ENCODE data around the gene COL4A1. TPM values are rescaled to one million over a fixed set of nuclear protein-coding genes. Genes with fewer than 3 reads are reported as not detected.

COL4A1 gene
- total and polyA plus RNA-seq, 12 donors = 83.3 to 342 (median 147) TPM

DNA sequence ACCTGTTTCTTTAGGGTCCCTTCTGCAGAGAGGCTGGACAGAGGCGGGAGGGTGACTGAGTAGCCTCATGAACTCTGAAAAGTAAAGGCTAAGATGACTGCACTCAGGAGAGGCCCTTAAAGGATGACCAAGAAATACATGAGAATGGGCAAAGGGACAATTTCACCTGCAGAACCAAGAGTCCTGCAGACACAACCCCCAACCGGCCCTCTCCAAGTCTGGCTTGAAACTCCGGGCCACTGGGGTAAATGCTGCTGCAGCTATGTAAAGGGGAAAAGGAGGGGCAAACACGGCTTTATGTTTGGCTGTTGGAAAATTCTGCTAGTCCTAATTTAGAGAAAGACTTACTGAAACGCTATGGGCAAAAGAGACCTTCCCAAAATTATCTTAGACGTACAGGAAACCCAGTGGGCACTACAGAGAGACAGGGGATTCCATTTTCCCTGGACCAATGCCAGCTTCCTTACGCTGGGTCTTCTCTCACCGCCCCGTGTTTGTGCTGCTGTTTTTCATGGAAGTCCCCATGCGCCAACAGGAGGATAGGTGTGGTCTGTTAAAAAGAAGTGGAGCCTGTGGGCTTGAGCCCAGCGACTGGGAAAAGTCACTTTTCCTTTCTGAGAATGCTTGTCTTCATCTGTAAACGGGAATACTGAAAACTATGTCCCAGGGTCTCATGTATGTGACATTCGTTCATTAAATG is 10.7 kb upstream of the COL4A1 start:
- intact Hi-C loops (cut with DNase I) = loop anchor here in 1 of 10 donors (10.0 kb wide), 1 partner anchor 97 kb away; no protein-coding TSS in a partner anchor
- no peak for TF ChIP-seq CTCF (IDR thresholded peaks at IDR 0.05)
- WGBS, 2 donors = 58 to 68% methylated on average over 13 of the region's 13 CpGs
- Histone ChIP-seq H3K36me3 (peaks cover 0 to 42% (median 0%) of the 10 kb centered on the region in 9 donors), H3K4me3 (no peak overlapping the region), H3K4me1 (peaks cover 30 to 96% (median 93%) of the 10 kb centered on the region in 9 donors), H3K27me3 (no peaks in the 10 kb centered on the region), H3K9me3 (no peaks in the 10 kb centered on the region), H3K27ac (peak overlapping the region in 2 of 10 donors; percentile 10 to 91)
- DNase-seq (no peak), ATAC-seq (no peak)

DNA sequence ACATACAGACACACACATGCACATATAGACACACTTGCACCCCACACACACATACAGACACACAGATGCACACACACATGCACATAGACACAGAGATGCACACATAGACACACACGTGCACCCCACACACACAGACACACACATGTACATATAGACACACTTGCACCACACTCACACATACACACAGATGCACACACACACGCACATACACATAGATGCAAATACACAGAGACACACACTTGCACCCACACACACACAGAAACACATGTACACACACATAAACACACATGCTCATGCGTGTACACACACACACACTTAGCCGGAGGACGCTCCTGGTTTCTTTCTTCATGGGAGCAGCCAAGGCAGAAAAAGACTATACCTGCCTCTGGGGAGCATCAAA is 10.1 kb upstream of the COL4A1 start:
- Histone ChIP-seq H3K36me3 (peaks cover 0 to 42% (median 0%) of the 10 kb centered on the region in 9 donors), H3K9me3 (no peaks in the 10 kb centered on the region), H3K27me3 (peaks cover 0 to 3% (median 0%) of the 10 kb centered on the region in 7 donors), H3K4me3 (no peak overlapping the region), H3K4me1 (peaks cover 28 to 97% (median 93%) of the 10 kb centered on the region in 9 donors), H3K27ac (peak overlapping the region in 2 of 10 donors; percentile 10 to 91)
- intact Hi-C loops (cut with DNase I) = loop anchor here in 1 of 10 donors (10.0 kb wide), 1 partner anchor 98 kb away; no protein-coding TSS in a partner anchor
- ATAC-seq (no peak), DNase-seq (no peak)
- 88 to 91% methylated on average over 5 of the region's 5 CpGs for WGBS, 2 donors
- TF ChIP-seq CTCF (IDR thresholded peaks at IDR 0.05) = no peak

DNA sequence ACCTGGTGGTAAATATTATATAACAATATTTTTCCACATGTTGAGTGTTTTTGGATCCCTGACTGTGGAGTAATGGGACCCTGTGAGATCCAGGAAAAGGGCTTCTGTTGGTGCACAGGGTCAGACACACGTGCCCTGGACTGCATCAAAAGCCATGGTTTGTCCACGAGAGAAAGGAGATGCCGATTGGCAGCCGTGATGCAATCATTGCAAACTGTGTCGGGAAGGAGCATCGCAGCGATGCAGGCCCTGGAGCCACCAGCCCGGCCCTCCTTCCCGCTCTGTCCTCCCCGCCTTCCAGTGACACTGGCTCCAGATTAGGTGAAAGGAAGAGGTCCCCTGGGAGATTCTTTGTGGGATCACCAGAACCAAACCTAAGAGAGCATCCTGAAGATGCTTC is 9.2 kb upstream of the COL4A1 start:
- intact Hi-C loops (cut with DNase I) = loop anchor here in 1 of 10 donors (10.0 kb wide), 1 partner anchor 99 kb away; no protein-coding TSS in a partner anchor

More for the DNA sequence above, 9.2 kb upstream of the COL4A1 start:
- WGBS, 2 donors = 61 to 69% methylated on average over 10 of the region's 10 CpGs
- peaks cover 0 to 47% (median 0%) of the 10 kb centered on the region in 9 donors for H3K36me3 ChIP-seq
- no peak for TF ChIP-seq CTCF (IDR thresholded peaks at IDR 0.05)
- H3K27me3 ChIP-seq = peaks cover 0 to 12% (median 0%) of the 10 kb centered on the region in 7 donors
- H3K4me1 ChIP-seq = peaks cover 36 to 97% (median 94%) of the 10 kb centered on the region in 9 donors
- no peak for ATAC-seq
- H3K27ac ChIP-seq = peak overlapping the region in 9 of 10 donors; percentile 31 to 89 (median 81)
- no peaks in the 10 kb centered on the region for H3K9me3 ChIP-seq
- no peak overlapping the region for H3K4me3 ChIP-seq
- no peak for DNase-seq
